Thoracic aorta (tissue), 2 donors: Measurements from ENCODE around the gene UGCG. TPM values are rescaled to one million over a fixed set of nuclear protein-coding genes. Genes with fewer than 3 reads are reported as not detected.
"Not testable (repeated sequence)": the region's sequence is repeated elsewhere in the genome, so short reads cannot be mapped to it uniquely, and the experiment has no call there.

Source experiments
- ATAC-seq: fragments of 150-250 bp; one replicate; pipeline ENCODE4 v1.8.0; 2017; ENCODE audit warnings: low read depth; ENCODE audit not compliant: insufficient number of reproducible peaks, low FRiP score
- DNase-seq: peaks from one replicate; pipeline ENCODE4 v3.0.0-alpha.2; 2020; ENCODE audit warnings: low spot score
- H3K27ac ChIP-seq, 2 donors: fragments of 200-600 bp; sonication (generic); 1 replicate in 1 of 2; 2 replicates in 1 of 2; pipeline ENCODE4 v1.5.1; 2016; ENCODE audit warnings: mild to moderate bottlenecking in 2 of 2, moderate library complexity in 2 of 2
- H3K27me3 ChIP-seq: fragments of 200-600 bp; sonication (generic); replicated peaks from 2 replicates; pipeline ENCODE4 v1.6.0; 2016; ENCODE audit warnings: mild to moderate bottlenecking; ENCODE audit not compliant: insufficient read depth
- H3K36me3 ChIP-seq: fragments of 200-600 bp; sonication (generic); one replicate; pipeline ENCODE4 v1.5.1; 2016
- H3K4me1 ChIP-seq, 2 donors: fragments of 200-600 bp; sonication (generic); 1 replicate in 1 of 2; 2 replicates in 1 of 2; pipeline versions ENCODE4 v1.5.1 to v1.6.0; 2016; ENCODE audit warnings: low read depth in 2 of 2, mild to moderate bottlenecking in 1 of 2; ENCODE audit not compliant: control insufficient read depth in 1 of 2
- H3K4me3 ChIP-seq: fragments of 200-600 bp; sonication (generic); 2 replicates; pipeline ENCODE4 v1.5.1; 2016; ENCODE audit warnings: mild to moderate bottlenecking
- H3K9me3 ChIP-seq: fragments of 200-600 bp; sonication (generic); 2 replicates; pipeline ENCODE4 v1.5.1; 2016
- CTCF ChIP-seq: fragments of 200-600 bp; sonication (generic); IDR thresholded peaks from one replicate; pipeline ENCODE4 v1.5.1; 2019; ENCODE audit warnings: antibody characterized with exemption
- total RNA-seq, 2 donors: library from RNA; depleted of rRNA; stranded (reverse); fragments of >200 nt; gene quantifications; one replicate each; pipeline versions ENCODE4 v1.1.0 to v1.2.3, GENCODE V29; 2016

Gene UGCG
- total RNA-seq, 2 donors from 2014 or later = 17.9 to 87.8 TPM

GRCh38 chr9:111874500-111874899, 22.1 kb upstream of the UGCG start:
- H3K36me3 ChIP-seq = no peaks in the 10 kb centered on the region
- no peak overlapping the region for H3K27ac ChIP-seq
- H3K4me3 ChIP-seq = no peak overlapping the region
- DNase-seq (no peak), ATAC-seq (no peak)
- no peak for TF ChIP-seq CTCF
- no peaks in the 10 kb centered on the region for H3K9me3 ChIP-seq
- H3K4me1 ChIP-seq = no peaks in the 10 kb centered on the region
- H3K27me3 ChIP-seq = no peaks in the 10 kb centered on the region

- H3K9me3 ChIP-seq, H3K4me1 ChIP-seq, DNase-seq, H3K27ac ChIP-seq, ATAC-seq, H3K4me3 ChIP-seq, H3K36me3 ChIP-seq, H3K27me3 ChIP-seq: not testable (repeated sequence)
Observed at GRCh38 chr9:111875291-111875690, 21.3 kb upstream of the UGCG start.

- H3K27me3 ChIP-seq, H3K4me1 ChIP-seq, ATAC-seq, H3K4me3 ChIP-seq, H3K36me3 ChIP-seq, DNase-seq, H3K27ac ChIP-seq, H3K9me3 ChIP-seq: not testable (repeated sequence)
Observed at GRCh38 chr9:111875691-111876090, 20.9 kb upstream of the UGCG start.

GRCh38 chr9:111876179-111876578, 20.4 kb upstream of the UGCG start:
- Histone ChIP-seq H3K4me3 (no peak overlapping the region), H3K36me3 (no peaks in the 10 kb centered on the region), H3K4me1 (no peaks in the 10 kb centered on the region), H3K27ac (no peak overlapping the region), H3K9me3 (no peaks in the 10 kb centered on the region), H3K27me3 (no peaks in the 10 kb centered on the region)
- ATAC-seq (no peak), DNase-seq (no peak)
- no peak for TF ChIP-seq CTCF

GRCh38 chr9:111877420-111877819, 19.2 kb upstream of the UGCG start:
- no peak for ATAC-seq
- H3K27me3 ChIP-seq = no peaks in the 10 kb centered on the region
- H3K36me3 ChIP-seq = no peaks in the 10 kb centered on the region
- DNase-seq = no peak
- no peak for TF ChIP-seq CTCF
- no peak overlapping the region for H3K4me3 ChIP-seq
- no peaks in the 10 kb centered on the region for H3K9me3 ChIP-seq
- no peak overlapping the region for H3K27ac ChIP-seq
- H3K4me1 ChIP-seq = no peaks in the 10 kb centered on the region

- H3K36me3 ChIP-seq = no peaks in the 10 kb centered on the region
- H3K4me3 ChIP-seq = no peak overlapping the region
- TF ChIP-seq CTCF = no peak
- no peak for ATAC-seq
- no peaks in the 10 kb centered on the region for H3K4me1 ChIP-seq
- no peak overlapping the region for H3K27ac ChIP-seq
- no peak for DNase-seq
- no peaks in the 10 kb centered on the region for H3K9me3 ChIP-seq
- H3K27me3 ChIP-seq = no peaks in the 10 kb centered on the region
Observed at GRCh38 chr9:111878946-111879345, 17.7 kb upstream of the UGCG start.
